Activated B cell treated with CpG ODN at 0.5 μM for 24 hours (primary cell): Measurements from ENCODE around the gene TMPRSS13. TPM values are rescaled to one million over a fixed set of nuclear protein-coding genes. Genes with fewer than 3 reads are reported as not detected.

Experiments used
- ATAC-seq: fragments of 200-7000 bp; cut with Tn5 transposase; one replicate; pipeline ENCODE4 v1.10.0; 2021; ENCODE audit warnings: low read depth, mild to moderate bottlenecking, moderate library complexity
- CTCF ChIA-PET: fragments of 350-600 bp; sonication (Branson Sonifier 250); formaldehyde crosslinking; loops from one replicate; lab custom pipeline; 2021; ENCODE audit warnings: antibody characterized with exemption; lab: Charles Lee
- POLR2A ChIA-PET: fragments of 350-600 bp; sonication (Branson Sonifier 250); formaldehyde crosslinking; loops from one replicate; lab custom pipeline; 2021; ENCODE audit warnings: antibody characterized with exemption; lab: Charles Lee
- DNase-seq: peaks from one replicate; pipeline ENCODE4 v3.0.0; 2022
- H3K27ac Mint-ChIP-seq: one replicate; pipeline ENCODE4 v1.8.0; 2020; ENCODE audit warnings: mixed read lengths
- H3K27me3 Mint-ChIP-seq: one replicate; pipeline ENCODE4 v1.8.0; 2021; ENCODE audit warnings: mixed read lengths
- H3K36me3 Mint-ChIP-seq: one replicate; pipeline ENCODE4 v1.8.0; 2021; ENCODE audit warnings: low read depth, mixed read lengths
- H3K4me1 Mint-ChIP-seq: one replicate; pipeline ENCODE4 v1.8.0; 2021; ENCODE audit warnings: mixed read lengths
- H3K4me3 Mint-ChIP-seq: one replicate; pipeline ENCODE4 v1.8.0; 2020; ENCODE audit warnings: mild to moderate bottlenecking, mixed read lengths
- H3K9me3 Mint-ChIP-seq: one replicate; pipeline ENCODE4 v1.8.0; 2020; ENCODE audit warnings: mixed read lengths
- intact Hi-C: fragments of 100-400 bp; cut with micrococcal nuclease; formaldehyde crosslinking; loops from one replicate; pipeline ENCODE4 v1.15.1; 2024
- total RNA-seq: library from RNA; stranded (reverse); gene quantifications from 2 replicates; pipeline ENCODE4 v1.2.3, GENCODE V29; 2022
- TF ChIP-seq, protein P1 (sequence below): fragments of 200-600 bp; IDR thresholded peaks from one replicate; pipeline ENCODE4 v1.8.0; 2022; ENCODE audit warnings: antibody characterized with exemption, mild to moderate bottlenecking

Gene TMPRSS13
- total RNA-seq, 1 donor from 2014 or later = 3.7 TPM

DNA sequence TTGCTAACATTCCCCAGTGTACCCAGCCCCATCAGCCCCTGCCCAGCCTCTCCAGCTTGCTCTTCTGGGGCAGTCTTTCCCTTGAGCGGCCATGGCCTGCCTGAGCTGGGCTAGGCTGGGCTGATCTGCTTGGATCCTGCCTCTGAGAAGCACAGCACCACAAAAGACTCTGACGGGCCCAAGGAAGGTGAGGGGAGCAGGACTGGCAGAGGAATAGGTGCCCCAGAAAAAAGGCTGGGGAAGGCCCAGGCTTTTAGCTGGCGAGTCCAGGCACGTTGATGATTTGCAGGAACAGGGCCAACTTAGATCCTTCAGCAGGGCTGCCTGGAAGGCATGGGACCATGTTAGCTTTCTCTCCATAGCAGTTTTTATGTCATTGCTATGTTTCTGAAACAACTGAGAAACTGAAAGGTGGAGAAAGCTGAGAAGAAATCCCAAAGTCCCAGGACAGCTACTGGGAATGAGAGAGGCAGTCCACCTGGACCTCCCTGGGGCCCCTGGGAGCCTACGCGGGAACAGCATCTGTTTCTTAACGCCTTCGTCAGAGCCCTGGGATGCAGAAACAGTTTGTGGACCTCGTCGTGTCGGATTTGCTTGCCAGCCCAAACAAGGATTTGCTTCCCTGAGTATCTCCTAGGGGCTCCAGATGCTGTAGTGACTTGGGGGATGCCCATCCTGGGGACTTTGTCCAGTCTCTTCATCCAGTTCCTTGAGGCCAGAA is 28.3 kb downstream of the TMPRSS13 start:
- Mint-ChIP-seq H3K36me3 (no peaks in the 10 kb centered on the region), H3K9me3 (no peaks in the 10 kb centered on the region), H3K4me1 (peaks cover 26% of the 10 kb centered on the region), H3K27me3 (no peaks in the 10 kb centered on the region), H3K27ac (peak overlapping the region; percentile 87), H3K4me3 (no peak overlapping the region)
- ChIA-PET POLR2A (interaction anchor here (0.5 to 2.0 kb wide), 7 partner anchors 19 to 676 kb away, joined by 3 to 11 read pairs (median 4); no protein-coding TSS in a partner anchor), CTCF (interaction anchor here (0.8 to 1.4 kb wide), 4 partner anchors 46 to 475 kb away, joined by 3 to 6 read pairs (median 4); no protein-coding TSS in a partner anchor)
- TF ChIP-seq, protein P1, sequence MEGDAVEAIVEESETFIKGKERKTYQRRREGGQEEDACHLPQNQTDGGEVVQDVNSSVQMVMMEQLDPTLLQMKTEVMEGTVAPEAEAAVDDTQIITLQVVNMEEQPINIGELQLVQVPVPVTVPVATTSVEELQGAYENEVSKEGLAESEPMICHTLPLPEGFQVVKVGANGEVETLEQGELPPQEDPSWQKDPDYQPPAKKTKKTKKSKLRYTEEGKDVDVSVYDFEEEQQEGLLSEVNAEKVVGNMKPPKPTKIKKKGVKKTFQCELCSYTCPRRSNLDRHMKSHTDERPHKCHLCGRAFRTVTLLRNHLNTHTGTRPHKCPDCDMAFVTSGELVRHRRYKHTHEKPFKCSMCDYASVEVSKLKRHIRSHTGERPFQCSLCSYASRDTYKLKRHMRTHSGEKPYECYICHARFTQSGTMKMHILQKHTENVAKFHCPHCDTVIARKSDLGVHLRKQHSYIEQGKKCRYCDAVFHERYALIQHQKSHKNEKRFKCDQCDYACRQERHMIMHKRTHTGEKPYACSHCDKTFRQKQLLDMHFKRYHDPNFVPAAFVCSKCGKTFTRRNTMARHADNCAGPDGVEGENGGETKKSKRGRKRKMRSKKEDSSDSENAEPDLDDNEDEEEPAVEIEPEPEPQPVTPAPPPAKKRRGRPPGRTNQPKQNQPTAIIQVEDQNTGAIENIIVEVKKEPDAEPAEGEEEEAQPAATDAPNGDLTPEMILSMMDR = no peak
- intact Hi-C loops = loop anchor here (1.0 to 2.0 kb wide), 6 partner anchors 18 to 152 kb away; no protein-coding TSS in a partner anchor
- no peak for ATAC-seq
- DNase-seq = no peak

DNA sequence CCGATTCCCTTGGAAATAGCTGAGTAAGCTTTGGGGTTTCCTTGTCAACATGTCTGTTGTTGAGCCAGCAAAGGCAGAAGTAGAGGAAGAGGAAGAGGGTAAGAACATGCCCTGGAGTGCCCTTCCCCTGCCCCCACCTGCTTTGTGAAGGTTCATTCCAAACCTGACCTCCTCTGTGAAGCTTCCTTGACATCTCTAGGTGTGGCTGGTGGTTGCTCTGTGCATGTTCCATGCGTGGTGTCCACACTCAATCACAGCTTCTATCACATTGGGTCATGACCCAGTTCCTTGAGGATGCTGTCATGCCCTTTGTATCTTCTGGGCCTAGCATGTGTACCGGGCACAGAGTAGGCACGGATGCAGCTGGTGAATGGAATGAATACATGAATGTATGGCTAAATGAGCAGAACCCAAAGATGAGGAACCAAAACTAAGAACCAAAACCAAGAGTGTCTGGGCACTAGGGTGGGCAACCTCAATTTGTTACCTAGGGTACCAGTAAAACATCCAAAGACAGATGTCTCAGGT is 29.0 kb downstream of the TMPRSS13 start:
- TF ChIP-seq, protein P1 = no peak
- Mint-ChIP-seq H3K36me3 (no peaks in the 10 kb centered on the region), H3K4me3 (peak overlapping the region; percentile 9), H3K4me1 (peaks cover 26% of the 10 kb centered on the region), H3K9me3 (no peaks in the 10 kb centered on the region), H3K27me3 (no peaks in the 10 kb centered on the region), H3K27ac (peak overlapping the region; percentile 87)
- POLR2A ChIA-PET = interaction anchor here (0.7 to 2.0 kb wide), 10 partner anchors 19 to 112 kb away, joined by 3 to 11 read pairs (median 4); partner anchors contain the start of gene IL10RA
- CTCF ChIA-PET = interaction anchor here (0.8 to 1.4 kb wide), 4 partner anchors 46 to 474 kb away, joined by 3 to 4 read pairs (median 3); no protein-coding TSS in a partner anchor
- DNase-seq (peak; percentile 40), ATAC-seq (peak; percentile 83)
- intact Hi-C loops = loop anchor here (1.0 to 2.0 kb wide), 6 partner anchors 19 to 153 kb away; no protein-coding TSS in a partner anchor

DNA sequence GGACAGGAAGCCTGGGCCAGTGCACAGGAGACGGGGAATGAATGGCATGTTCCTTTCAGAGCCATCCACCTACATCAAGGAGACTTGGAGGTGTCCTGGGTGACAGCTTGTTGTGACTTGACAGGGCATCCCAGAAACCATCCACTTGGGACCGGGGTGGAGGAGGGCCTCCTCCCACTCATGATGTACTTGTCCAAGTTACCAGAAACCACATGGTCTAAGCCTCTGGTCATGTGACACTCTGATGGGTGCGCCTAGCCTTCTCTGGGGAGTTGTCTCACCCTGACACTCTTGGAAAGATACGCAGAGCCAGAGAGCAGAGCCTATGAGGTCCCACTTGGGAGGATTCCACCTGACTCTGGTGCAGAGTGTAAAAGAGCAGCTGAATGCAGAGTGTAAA is 31.1 kb downstream of the TMPRSS13 start:
- H3K4me1 Mint-ChIP-seq = peaks cover 26% of the 10 kb centered on the region
- CTCF ChIA-PET = no interaction called here
- TF ChIP-seq, protein P1 = no peak
- DNase-seq (no peak), ATAC-seq (no peak)
- no peak overlapping the region for H3K4me3 Mint-ChIP-seq
- peaks cover 2% of the 10 kb centered on the region for H3K9me3 Mint-ChIP-seq
- POLR2A ChIA-PET = no interaction called here
- intact Hi-C loops = no loop called here
- peaks cover 12% of the 10 kb centered on the region for H3K27me3 Mint-ChIP-seq
- H3K27ac Mint-ChIP-seq = no peak overlapping the region
- H3K36me3 Mint-ChIP-seq = no peaks in the 10 kb centered on the region

DNA sequence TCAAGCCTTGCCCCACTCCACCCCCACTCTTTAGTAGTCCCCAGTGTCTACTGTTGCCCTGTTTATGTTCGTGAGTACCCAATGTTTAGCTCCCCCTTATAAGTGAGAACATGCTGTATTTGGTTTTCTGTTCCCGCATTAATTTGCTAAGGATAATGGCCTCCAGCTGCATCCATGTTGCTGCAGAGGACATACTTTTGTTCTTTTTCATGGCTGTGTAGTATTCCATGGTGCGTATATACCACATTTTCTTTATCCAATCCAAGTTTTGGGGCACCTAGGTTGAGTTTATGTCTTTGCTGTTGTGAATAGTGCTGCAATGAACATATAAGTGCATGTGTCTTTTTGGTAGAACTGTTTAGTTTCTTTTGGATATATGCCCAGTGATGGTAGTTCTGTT is 36.6 kb downstream of the TMPRSS13 start:
- no peak for ATAC-seq
- peaks cover 11% of the 10 kb centered on the region for H3K9me3 Mint-ChIP-seq
- TF ChIP-seq, protein P1 = no peak
- no peak overlapping the region for H3K4me3 Mint-ChIP-seq
- H3K27ac Mint-ChIP-seq = no peak overlapping the region
- intact Hi-C loops = no loop called here
- H3K36me3 Mint-ChIP-seq = no peaks in the 10 kb centered on the region
- CTCF ChIA-PET = no interaction called here
- H3K27me3 Mint-ChIP-seq = peaks cover 31% of the 10 kb centered on the region
- H3K4me1 Mint-ChIP-seq = peaks cover 5% of the 10 kb centered on the region
- POLR2A ChIA-PET = no interaction called here
- no peak for DNase-seq

DNA sequence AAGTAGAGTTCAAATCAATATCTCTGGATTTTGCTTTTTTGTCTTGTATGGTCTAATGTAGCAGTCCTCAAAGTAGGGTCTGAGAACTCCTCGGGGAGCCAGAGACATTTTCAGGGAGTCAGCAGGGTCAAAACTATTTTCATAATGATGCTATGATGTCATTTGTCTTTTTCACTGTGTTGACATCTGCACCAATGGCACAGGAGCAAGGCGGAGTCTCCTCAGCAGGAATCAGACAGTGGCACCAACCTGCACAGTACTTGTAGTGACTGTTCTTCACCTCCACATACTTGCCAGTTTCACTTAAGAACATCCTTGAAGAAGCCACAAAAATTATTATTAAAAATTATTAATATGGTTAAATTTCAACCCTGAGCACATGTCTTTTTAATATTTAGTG is 37.8 kb downstream of the TMPRSS13 start:
- H3K36me3 Mint-ChIP-seq = no peaks in the 10 kb centered on the region
- TF ChIP-seq, protein P1 = no peak
- ChIA-PET POLR2A (no interaction called here), CTCF (no interaction called here)
- H3K4me1 Mint-ChIP-seq = peaks cover 6% of the 10 kb centered on the region
- intact Hi-C loops = no loop called here
- DNase-seq (no peak), ATAC-seq (no peak)
- H3K27me3 Mint-ChIP-seq = peaks cover 36% of the 10 kb centered on the region
- H3K4me3 Mint-ChIP-seq = no peak overlapping the region
- no peak overlapping the region for H3K27ac Mint-ChIP-seq
- H3K9me3 Mint-ChIP-seq = peaks cover 11% of the 10 kb centered on the region
